Smooth muscle cell (in vitro differentiated cells): ENCODE data around the gene EMC8. TPM values are rescaled to one million over a fixed set of nuclear protein-coding genes. Genes with fewer than 3 reads are reported as not detected.

Experiments
- DNase-seq: peaks from one replicate; lab custom pipeline; 2025; ENCODE audit not compliant: unreplicated experiment; lab: John Stamatoyannopoulos, UW
- H2AFZ ChIP-seq: fragments of 200-600 bp; sonication (generic); 2 replicates; pipeline ENCODE4 v1.6.0; 2016; ENCODE audit warnings: antibody characterized with exemption, low read depth, mild to moderate bottlenecking
- H3F3A ChIP-seq: fragments of 200-600 bp; sonication (generic); 2 replicates; pipeline ENCODE4 v1.6.0; 2017; ENCODE audit warnings: antibody characterized with exemption, low read depth
- H3K27ac ChIP-seq: fragments of 200-600 bp; sonication (generic); 2 replicates; pipeline ENCODE4 v1.5.1; 2016; ENCODE audit warnings: low read depth, mild to moderate bottlenecking
- H3K27me3 ChIP-seq: fragments of 200-600 bp; sonication (generic); 2 replicates; pipeline ENCODE4 v1.6.1; 2016; ENCODE audit warnings: low read depth, mild to moderate bottlenecking
- H3K36me3 ChIP-seq: fragments of 200-600 bp; sonication (generic); 2 replicates; pipeline ENCODE4 v1.5.1; 2016; ENCODE audit warnings: low read depth
- H3K4me1 ChIP-seq: fragments of 200-600 bp; sonication (generic); 2 replicates; pipeline ENCODE4 v1.5.1; 2016; ENCODE audit warnings: low read depth
- H3K4me2 ChIP-seq: fragments of 200-600 bp; sonication (generic); 2 replicates; pipeline ENCODE4 v1.6.0; 2016; ENCODE audit warnings: mild to moderate bottlenecking
- H3K4me3 ChIP-seq: fragments of 200-600 bp; sonication (generic); 2 replicates; pipeline ENCODE4 v1.5.1; 2016; ENCODE audit warnings: mild to moderate bottlenecking
- H3K79me2 ChIP-seq: fragments of 200-600 bp; sonication (generic); 2 replicates; pipeline ENCODE4 v1.6.0; 2016; ENCODE audit warnings: low read depth, mild to moderate bottlenecking
- H3K9ac ChIP-seq: fragments of 200-600 bp; sonication (generic); 2 replicates; pipeline ENCODE4 v1.6.0; 2016; ENCODE audit warnings: low read depth
- H3K9me3 ChIP-seq: fragments of 200-600 bp; sonication (generic); replicated peaks from 2 replicates; pipeline ENCODE4 v1.5.1; 2016; ENCODE audit warnings: low read depth
- H4K20me1 ChIP-seq: fragments of 200-600 bp; sonication (generic); 2 replicates; pipeline ENCODE4 v1.6.0; 2016; ENCODE audit warnings: low read depth
- WGBS: methylation state at CpG from one replicate; pipeline ENCODE4 v1.1.7; 2016; ENCODE audit warnings: low lambda C conversion rate; 5-methylcytosine and 5-hydroxymethylcytosine counted together
- polyA plus RNA-seq: library from polyadenylated mRNA; unstranded; fragments of >200 nt; fragmentation: Nextera tagmentation; extraction: Ambion mirVana; gene quantifications from 2 replicates; pipeline ENCODE4 v1.2.1, GENCODE V29; 2016
- total RNA-seq: library from RNA; depleted of rRNA; stranded (reverse); fragments of >200 nt; gene quantifications from 2 replicates; pipeline ENCODE4 v1.2.3, GENCODE V29; 2014
- TF ChIP-seq, protein P1 (sequence below): fragments of 200-600 bp; sonication (generic); IDR thresholded peaks from 2 replicates; pipeline ENCODE4 v1.5.1; 2017; ENCODE audit warnings: borderline replicate concordance, mild to moderate bottlenecking, antibody characterized with exemption; ENCODE audit not compliant: insufficient read depth, poor library complexity, severe bottlenecking

EMC8 gene
- total and polyA plus RNA-seq, 2 experiments from 2014 or later: 40.4 to 40.9 TPM

DNA sequence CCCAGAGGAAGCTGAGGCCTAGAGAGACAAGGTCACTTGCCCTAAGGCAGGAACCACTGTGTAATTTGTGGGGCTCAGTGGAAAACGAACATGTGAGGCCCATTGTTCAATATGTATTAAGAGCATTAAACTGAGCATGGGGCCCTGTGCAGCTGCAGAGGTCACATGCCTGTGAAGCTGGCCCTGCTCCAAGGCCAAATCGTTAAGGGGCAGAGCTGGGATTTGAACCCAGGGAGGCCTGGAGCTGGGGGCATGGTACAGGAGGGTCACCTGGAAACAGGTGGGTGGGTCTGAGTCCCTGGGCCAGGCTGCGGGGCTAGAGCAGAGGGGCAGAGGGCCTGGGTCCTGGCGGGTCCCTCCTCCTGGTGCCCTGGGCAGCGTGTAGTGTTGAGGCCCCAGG is 68.2 kb downstream of the EMC8 start:
- no peak overlapping the region for H3K4me3 ChIP-seq
- no peaks in the 10 kb centered on the region for H3K79me2 ChIP-seq
- no peak overlapping the region for H3K27ac ChIP-seq
- H3K9me3 ChIP-seq: no peaks in the 10 kb centered on the region
- no peaks in the 10 kb centered on the region for H3K27me3 ChIP-seq
- WGBS: 91% methylated on average over 5 of the region's 5 CpGs
- H3K4me2 ChIP-seq: no peak overlapping the region
- H3F3A ChIP-seq: no peaks in the 10 kb centered on the region
- peaks cover 6% of the 10 kb centered on the region for H3K4me1 ChIP-seq
- H2AFZ ChIP-seq: no peak overlapping the region
- TF ChIP-seq, protein P1, sequence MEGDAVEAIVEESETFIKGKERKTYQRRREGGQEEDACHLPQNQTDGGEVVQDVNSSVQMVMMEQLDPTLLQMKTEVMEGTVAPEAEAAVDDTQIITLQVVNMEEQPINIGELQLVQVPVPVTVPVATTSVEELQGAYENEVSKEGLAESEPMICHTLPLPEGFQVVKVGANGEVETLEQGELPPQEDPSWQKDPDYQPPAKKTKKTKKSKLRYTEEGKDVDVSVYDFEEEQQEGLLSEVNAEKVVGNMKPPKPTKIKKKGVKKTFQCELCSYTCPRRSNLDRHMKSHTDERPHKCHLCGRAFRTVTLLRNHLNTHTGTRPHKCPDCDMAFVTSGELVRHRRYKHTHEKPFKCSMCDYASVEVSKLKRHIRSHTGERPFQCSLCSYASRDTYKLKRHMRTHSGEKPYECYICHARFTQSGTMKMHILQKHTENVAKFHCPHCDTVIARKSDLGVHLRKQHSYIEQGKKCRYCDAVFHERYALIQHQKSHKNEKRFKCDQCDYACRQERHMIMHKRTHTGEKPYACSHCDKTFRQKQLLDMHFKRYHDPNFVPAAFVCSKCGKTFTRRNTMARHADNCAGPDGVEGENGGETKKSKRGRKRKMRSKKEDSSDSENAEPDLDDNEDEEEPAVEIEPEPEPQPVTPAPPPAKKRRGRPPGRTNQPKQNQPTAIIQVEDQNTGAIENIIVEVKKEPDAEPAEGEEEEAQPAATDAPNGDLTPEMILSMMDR: no peak
- H4K20me1 ChIP-seq: no peaks in the 10 kb centered on the region
- DNase-seq: no peak
- no peaks in the 10 kb centered on the region for H3K36me3 ChIP-seq
- no peak overlapping the region for H3K9ac ChIP-seq

DNA sequence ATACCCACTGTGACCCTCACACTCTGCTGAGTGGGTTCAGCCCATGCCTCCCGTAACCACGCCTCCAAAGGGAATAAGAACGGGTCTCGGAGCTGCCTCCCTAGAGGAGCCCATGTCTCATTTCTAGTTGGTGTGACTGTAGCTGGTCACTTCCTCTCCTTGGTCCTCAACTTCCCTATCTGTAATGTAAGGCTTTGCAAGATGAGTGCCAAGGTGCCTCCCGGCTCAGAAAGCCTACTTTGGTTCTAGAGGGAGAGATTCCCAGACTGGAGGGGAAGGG is 69.2 kb downstream of the EMC8 start:
- H3K4me3 ChIP-seq: no peak overlapping the region
- TF ChIP-seq, protein P1: no peak
- H3F3A ChIP-seq: no peaks in the 10 kb centered on the region
- H3K79me2 ChIP-seq: no peaks in the 10 kb centered on the region
- no peaks in the 10 kb centered on the region for H4K20me1 ChIP-seq
- no peaks in the 10 kb centered on the region for H3K9me3 ChIP-seq
- WGBS: 93% methylated on average over 5 of the region's 5 CpGs
- H2AFZ ChIP-seq: no peak overlapping the region
- H3K27ac ChIP-seq: no peak overlapping the region
- H3K4me2 ChIP-seq: no peak overlapping the region
- H3K36me3 ChIP-seq: no peaks in the 10 kb centered on the region
- no peaks in the 10 kb centered on the region for H3K27me3 ChIP-seq
- no peak overlapping the region for H3K9ac ChIP-seq
- DNase-seq: no peak
- peaks cover 6% of the 10 kb centered on the region for H3K4me1 ChIP-seq

DNA sequence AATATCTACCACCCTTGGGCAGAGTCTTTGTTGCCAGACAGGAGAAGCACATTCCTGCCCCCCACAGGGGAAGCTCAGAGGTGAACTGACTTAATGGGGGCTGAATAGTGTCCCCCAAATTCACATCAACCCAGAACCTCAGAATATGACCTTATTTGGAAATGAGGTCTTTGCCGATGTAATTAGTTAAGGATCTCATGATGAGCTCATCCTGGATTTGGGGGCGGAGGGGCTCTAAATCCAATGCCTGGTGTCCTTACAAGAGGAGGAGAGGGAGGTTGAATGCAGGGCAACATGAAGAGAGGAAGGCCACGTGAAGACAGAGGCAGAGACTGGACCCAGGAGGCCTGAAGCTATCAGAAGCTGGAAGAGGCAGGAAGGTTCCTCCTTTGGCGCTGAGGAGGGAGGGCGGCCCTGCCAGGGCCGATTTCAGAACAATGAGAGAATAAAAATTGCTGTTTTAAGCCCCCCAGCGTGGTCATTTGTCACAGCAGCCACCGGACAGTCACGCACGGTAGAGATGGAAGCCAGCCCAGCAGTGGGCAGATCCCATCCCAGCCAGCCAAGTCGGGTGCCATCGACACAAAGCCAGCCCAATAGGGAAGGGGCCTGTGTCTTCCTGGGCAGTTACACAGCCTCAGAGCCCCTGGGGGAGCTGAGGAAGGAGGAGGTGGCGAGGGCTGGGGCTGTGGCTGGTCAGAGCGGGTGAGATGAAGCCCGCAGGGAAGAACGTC is 69.7 kb downstream of the EMC8 start:
- TF ChIP-seq, protein P1: no peak
- Histone ChIP-seq H3K27ac (no peak overlapping the region), H3K27me3 (no peaks in the 10 kb centered on the region), H3K79me2 (no peaks in the 10 kb centered on the region), H3K4me2 (no peak overlapping the region), H3F3A (no peaks in the 10 kb centered on the region), H3K4me3 (no peak overlapping the region), H4K20me1 (no peaks in the 10 kb centered on the region), H2AFZ (no peak overlapping the region), H3K9ac (no peak overlapping the region), H3K36me3 (no peaks in the 10 kb centered on the region), H3K9me3 (no peaks in the 10 kb centered on the region), H3K4me1 (peaks cover 6% of the 10 kb centered on the region)
- 84% methylated on average over 16 of the region's 16 CpGs for WGBS
- DNase-seq: no peak

DNA sequence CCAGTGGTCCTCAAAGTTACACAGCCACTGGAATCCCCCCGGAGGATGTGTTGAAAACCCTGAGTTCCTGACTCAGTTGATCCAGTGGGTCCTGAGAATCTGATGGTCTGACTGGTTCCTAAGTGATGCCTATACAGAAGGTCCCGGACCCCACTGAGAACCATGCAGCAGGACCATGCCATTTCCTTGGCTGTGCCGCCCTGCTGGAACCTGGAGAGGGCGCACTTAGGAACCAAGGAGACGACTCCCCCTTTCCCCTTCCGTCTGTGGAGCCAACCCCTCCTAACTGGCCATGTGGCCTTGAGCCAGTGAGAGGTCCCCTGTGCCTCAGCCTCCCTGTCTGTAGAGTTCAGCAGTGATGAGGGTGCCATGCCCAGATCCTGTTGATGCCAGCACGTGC is 70.5 kb downstream of the EMC8 start:
- H3K36me3 ChIP-seq: no peaks in the 10 kb centered on the region
- H3K9me3 ChIP-seq: no peaks in the 10 kb centered on the region
- TF ChIP-seq, protein P1: no peak
- no peak overlapping the region for H3K9ac ChIP-seq
- H3K27me3 ChIP-seq: no peaks in the 10 kb centered on the region
- peaks cover 6% of the 10 kb centered on the region for H3K4me1 ChIP-seq
- H3K4me3 ChIP-seq: no peak overlapping the region
- H3K79me2 ChIP-seq: no peaks in the 10 kb centered on the region
- WGBS: 87% methylated on average over 7 of the region's 7 CpGs
- DNase-seq: no peak
- no peaks in the 10 kb centered on the region for H4K20me1 ChIP-seq
- H3K27ac ChIP-seq: no peak overlapping the region
- H3F3A ChIP-seq: no peaks in the 10 kb centered on the region
- no peak overlapping the region for H2AFZ ChIP-seq
- no peak overlapping the region for H3K4me2 ChIP-seq
